ENCODE data around the gene GIMAP7.
"Not testable (repeated sequence)": the region's sequence is repeated elsewhere in the genome, so short reads cannot be mapped to it uniquely, and the experiment has no call there.

The GIMAP7 gene

GRCh38 chr7:150511048-150511447 lies 3.6 kb upstream of the GIMAP7 start:
- DNase-seq (ENCODE audit: low read depth in 2 of 3, low spot score in 2 of 3) = no peak

- DNase-seq (ENCODE audit: low read depth in 2 of 3, low spot score in 2 of 3) = no peak
Observed at GRCh38 chr7:150513758-150514157, 914 bp upstream of the GIMAP7 start.

DNA sequence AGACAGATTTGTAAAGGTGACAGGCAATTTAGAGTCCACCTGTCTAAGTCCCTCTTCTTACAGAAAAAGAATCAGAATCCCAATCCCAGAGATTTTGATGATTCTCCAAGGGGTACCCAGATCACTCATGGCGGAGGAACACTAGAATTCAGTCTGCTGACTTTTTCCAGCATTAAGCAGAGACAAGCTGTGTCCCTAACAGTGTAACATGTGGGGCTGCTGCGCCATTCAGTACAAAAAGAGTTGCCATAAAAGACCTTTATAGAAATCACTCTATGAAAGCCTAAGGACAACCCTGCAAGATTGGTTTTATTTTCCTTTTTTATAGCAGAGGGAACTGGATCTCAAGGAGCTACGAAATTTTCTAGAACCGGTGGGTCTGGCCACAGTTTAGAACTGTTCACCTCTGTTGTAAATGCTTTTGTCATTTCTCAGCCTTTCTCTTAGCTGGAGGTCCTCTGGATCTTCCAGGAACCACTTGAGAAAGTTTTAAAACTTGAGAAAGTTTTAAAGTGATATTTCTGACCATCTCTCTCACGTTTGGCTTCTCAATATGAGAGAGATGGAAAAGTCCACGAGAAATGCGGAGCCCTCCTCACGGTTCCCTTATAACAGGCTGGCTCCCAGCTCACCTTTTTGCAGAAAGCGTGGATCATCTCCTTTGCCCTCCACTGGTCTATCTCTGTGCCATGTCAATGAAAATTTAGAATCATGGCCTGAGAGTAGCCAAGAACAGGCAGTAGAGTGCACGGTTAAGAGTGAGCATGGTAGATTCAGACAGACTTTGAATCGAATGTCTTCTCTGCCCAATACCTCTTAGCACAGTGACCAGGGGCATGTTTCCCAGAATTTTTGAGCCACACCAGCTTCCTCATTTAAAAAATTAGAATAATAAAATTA lies 826 bp downstream of the GIMAP7 start:
- no peak for DNase-seq (ENCODE audit: low read depth in 2 of 3, low spot score in 2 of 3)

- DNase-seq (ENCODE audit: low read depth in 2 of 3, low spot score in 2 of 3) = no peak
Observed at GRCh38 chr7:150516956-150517745, 2.5 kb downstream of the GIMAP7 start.

- DNase-seq (ENCODE audit: low read depth in 2 of 3, low spot score in 2 of 3) = no peak
Observed at GRCh38 chr7:150519310-150519709, 4.6 kb downstream of the GIMAP7 start.

DNA sequence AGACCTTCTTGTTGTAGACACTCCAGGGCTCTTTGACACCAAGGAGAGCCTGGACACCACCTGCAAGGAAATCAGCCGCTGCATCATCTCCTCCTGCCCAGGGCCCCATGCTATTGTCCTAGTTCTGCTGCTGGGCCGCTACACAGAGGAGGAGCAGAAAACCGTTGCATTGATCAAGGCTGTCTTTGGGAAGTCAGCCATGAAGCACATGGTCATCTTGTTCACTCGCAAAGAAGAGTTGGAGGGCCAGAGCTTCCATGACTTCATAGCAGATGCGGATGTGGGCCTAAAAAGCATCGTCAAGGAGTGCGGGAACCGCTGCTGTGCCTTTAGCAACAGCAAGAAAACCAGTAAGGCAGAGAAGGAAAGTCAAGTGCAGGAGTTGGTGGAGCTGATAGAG lies 5.5 kb downstream of the GIMAP7 start:
- no peak for DNase-seq (ENCODE audit: low read depth in 2 of 3, low spot score in 2 of 3)

- not testable (repeated sequence) for DNase-seq (ENCODE audit: low read depth in 2 of 3, low spot score in 2 of 3)
Observed at GRCh38 chr7:150522931-150523330, 8.3 kb downstream of the GIMAP7 start.

DNA sequence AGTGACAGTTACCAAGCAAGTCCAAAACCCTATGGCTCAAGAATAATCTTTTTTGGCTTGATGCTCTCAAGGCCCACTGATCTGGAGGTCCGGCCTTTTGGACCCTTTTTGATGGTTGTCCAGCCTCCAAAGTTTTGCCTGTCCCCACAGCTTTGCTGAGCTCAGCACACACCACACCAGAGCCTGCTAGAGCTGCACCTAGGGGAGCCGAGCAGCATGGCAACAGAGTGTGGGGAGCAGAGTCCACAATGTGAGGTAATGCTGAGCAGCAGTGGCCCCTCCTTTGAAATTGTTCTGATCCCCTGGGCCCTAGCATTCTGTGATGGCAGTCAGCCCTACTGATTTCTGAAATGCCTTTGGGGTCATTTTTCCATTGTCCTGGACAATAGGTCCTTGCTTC lies 9.3 kb downstream of the GIMAP7 start:
- no peak for DNase-seq (ENCODE audit: low read depth in 2 of 3, low spot score in 2 of 3)

DNA sequence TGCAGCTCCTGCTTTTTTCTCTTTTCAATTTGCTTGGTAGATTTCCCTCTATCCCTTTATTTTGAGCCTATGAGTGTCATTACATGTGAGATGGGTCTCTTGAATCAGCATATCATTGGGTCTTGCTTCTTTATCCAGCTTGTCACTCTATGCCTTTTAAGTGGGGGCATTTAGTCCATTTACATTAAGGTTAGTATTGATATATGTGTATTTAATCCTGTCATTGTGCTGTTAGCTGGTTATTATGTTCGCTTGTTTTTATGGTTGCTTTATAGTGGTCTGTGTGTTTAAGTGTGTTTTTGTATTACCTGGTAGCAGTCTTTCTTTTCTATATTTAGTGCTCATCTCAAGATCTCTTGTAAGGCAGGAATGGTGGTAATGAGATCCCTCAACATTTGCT lies 17.0 kb downstream of the GIMAP7 start:
- no peak for DNase-seq (ENCODE audit: low read depth in 2 of 3, low spot score in 2 of 3)

DNA sequence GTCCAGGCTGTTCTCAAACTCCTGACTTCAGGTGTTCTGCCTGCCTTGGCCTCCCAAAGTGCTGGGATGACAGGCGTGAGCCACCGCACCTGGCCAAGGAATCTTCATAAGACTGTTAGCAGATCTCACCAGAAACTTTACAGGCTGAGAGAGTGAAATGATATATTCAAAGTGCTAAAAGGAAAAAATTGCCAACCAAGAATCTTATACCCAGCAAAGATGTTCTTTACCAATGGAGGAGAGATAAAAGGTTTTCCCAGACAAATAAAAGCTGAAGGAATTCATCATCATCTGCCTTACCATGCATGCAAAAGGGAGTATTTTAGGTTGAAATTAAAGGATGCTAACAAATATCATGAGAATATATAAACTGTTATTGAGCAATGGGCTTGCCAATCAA lies 23.6 kb downstream of the GIMAP7 start:
- DNase-seq (ENCODE audit: low read depth in 2 of 3, low spot score in 2 of 3) = no peak

DNA sequence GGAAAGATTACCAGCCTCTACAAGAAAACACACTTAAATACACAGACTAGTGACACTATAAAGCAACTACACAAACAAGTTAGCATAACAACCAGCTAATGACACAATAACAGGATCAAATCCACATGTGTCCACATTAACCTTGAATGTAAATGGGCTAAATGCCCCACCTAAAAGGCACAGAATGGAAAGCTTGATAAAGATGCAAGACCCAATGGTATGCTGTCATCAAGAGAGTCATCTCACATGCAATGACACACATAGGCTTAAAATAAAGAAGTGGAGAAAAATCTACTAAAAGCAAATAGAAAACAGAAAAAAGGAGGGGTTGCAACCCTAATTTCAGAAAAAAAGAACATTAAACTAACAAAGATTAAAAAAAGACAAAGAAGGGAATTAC lies 38.5 kb downstream of the GIMAP7 start:
- no peak for DNase-seq (ENCODE audit: low read depth in 2 of 3, low spot score in 2 of 3)

DNA sequence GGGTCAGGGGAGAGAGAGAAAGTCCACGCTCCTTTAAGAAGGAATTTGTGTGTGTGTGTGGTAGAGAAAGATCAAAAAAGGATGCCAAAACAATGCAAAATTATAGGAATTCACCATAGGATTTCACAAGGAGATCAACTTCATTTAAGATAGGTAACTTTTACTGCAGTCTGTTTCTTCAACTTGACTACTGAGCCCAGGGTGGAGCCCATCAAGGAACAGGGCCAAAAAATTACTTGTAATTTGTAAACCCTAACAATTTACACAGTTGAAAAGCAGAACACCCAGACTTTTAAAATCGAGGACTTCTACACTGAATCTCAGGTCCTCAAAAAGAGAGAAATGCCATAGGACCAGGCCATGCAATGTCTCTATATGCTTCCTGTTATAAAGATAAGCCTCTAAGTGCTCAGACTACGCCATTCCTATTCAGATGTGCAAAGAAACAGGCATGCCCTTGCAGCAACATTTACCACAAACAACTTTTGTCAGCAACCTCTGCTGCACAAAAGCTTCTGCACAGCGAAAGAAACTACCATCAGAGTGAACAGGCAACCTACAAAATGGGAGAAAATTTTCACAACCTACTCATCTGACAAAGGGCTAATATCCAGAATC lies 42.0 kb downstream of the GIMAP7 start:
- no peak for DNase-seq (ENCODE audit: low read depth in 2 of 3, low spot score in 2 of 3)

DNA sequence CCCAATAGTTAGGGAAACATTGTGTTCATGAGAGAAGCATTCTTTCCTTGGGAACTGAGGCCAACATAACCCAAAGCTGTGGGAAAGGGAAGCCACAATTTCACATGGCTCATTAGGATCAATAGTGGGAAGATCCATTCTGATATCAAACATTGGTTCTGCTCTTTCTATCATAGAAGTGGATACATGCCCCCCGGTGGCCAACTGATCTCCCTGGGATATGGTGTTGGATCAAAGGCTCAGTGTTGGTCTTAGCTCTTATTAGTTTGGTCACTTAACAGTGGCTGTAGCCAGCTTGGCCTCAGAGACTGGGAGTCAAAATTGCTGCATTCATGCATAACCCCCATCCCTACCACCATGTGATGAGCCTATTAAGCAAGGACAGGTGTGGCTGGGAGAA lies 45.8 kb downstream of the GIMAP7 start:
- no peak for DNase-seq (ENCODE audit: low read depth in 2 of 3, low spot score in 2 of 3)

GRCh38 chr7:150562919-150563318 lies 48.2 kb downstream of the GIMAP7 start:
- no peak for DNase-seq (ENCODE audit: low read depth in 2 of 3, low spot score in 2 of 3)

- no peak for DNase-seq (ENCODE audit: low read depth in 2 of 3, low spot score in 2 of 3)
Observed at GRCh38 chr7:150564006-150564405, 49.3 kb downstream of the GIMAP7 start.

- DNase-seq (ENCODE audit: low read depth in 2 of 3, low spot score in 2 of 3) = no peak
Observed at GRCh38 chr7:150564566-150564965, 49.9 kb downstream of the GIMAP7 start.

DNA sequence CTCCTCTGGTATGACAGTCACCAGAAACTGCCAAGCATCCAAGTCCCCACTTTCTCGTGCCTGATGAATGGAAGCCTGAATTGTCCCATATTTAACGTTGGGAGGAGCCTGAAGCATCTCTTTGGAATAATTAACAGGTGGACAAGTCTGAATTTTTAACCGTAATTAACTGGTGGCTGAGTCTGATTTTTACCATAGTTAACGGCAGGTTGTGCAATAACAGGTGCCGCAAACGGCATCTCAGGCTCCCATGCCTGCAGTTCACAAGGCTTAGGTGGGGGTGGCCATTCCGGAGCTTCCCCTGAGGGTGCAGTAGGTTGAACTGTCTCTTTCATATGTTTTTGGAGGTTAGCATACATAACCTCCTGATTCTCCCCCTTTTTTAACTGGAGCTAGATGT lies 50.6 kb downstream of the GIMAP7 start:
- DNase-seq (ENCODE audit: low read depth in 2 of 3, low spot score in 2 of 3) = no peak

GRCh38 chr7:150566123-150566522 lies 51.5 kb downstream of the GIMAP7 start:
- no peak for DNase-seq (ENCODE audit: low read depth in 2 of 3, low spot score in 2 of 3)

DNA sequence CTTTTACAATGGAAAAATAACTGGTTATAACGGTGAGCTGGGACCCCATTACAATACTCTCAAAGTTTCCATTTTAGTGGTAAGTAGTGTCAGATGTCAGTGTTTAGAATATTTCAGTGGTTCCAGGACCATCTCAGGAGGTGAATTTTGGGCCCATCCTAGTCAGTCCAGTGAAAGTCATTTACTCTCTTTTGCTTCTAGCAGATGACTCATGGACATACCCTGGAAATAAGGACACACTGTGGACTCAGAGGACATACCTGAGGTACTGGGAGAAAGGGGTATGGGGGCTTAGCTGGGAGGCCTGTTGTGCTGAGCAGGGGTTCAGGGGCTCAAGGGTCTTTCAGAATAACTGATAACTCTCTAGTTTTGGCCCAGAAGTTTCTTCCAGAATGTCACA lies 51.9 kb downstream of the GIMAP7 start:
- no peak for DNase-seq (ENCODE audit: low read depth in 2 of 3, low spot score in 2 of 3)

GRCh38 chr7:150567169-150567568 lies 52.5 kb downstream of the GIMAP7 start, which contains the start of gene GIMAP4:
Gene GIMAP4 (plus strand): TSS chr7:150567390. CDS start chr7:150569902, 2,512 bp downstream.
- no peak for DNase-seq (ENCODE audit: low read depth in 2 of 3, low spot score in 2 of 3)

- DNase-seq (ENCODE audit: low read depth in 2 of 3, low spot score in 2 of 3) = no peak
Observed at GRCh38 chr7:150567871-150568301, 53.2 kb downstream of the GIMAP7 start.

DNA sequence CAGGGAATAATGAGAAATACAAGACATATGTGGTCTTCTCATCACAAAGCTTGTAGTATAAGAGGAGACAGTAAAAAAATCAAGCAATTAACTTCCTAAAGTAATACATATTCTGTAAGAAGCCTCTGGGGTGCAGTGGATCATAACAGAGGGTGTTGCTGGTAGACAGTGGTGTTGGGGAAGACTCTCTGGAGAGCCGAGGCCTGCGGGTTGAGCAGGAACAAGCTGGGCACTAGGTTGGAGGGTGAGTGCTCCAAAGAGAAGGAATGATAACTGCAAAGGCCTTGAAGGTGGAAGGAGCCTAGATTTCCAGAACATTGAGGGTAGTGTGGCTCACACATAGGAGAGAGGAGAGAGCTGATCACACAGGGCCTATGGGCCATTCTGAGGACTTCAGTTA lies 54.0 kb downstream of the GIMAP7 start:
- no peak for DNase-seq (ENCODE audit: low read depth in 2 of 3, low spot score in 2 of 3)

Data from activated CD8-positive, alpha-beta memory T cell treated with anti-CD3 and anti-CD28 coated beads for 48 hours (primary cell).